Measurements from ENCODE around the gene BCAM.

BCAM gene

DNA sequence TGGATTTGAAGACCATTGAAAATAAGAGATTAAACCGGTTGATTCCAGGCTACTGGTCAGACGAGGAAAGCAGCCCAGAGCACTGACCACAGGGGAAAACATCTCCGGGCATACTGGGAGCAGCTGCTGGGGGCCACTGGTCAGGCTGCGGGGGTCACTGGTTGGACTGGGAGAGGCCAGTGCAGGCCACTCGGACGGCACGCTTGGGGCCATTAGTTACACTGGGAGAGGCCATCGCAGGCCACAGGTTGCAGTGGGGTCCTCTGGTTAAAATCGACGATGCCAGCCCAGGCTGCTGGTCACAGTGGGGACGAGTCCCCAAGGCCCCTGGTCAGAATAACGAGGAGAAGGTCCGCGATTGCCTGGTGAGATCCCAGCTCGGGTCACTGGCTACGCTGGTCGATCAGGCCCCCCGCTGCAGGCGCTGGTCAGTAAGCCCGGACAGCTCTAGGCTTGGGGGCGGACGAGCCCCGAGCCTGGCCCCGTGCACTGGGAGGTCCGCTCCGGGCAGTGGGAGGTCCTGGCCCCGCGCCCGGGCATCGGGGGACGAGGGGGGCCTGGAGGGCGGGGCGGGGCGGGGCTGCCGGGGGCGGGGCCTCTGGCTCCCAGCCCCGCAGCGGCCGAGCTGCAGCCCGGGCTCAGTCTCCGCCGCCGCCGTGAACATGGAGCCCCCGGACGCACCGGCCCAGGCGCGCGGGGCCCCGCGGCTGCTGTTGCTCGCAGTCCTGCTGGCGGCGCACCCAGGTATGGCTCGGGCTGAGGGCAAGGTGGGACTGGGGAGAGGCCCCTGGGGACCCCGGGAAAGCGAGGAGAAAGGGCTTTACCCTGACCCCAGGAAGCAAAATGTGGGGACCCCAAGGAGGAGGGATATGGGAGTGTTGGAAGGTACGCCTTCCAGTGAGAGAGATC lies at the start of gene BCAM:
Gene BCAM, plus strand, starts transcription at position 641 of the 909 bp plus-strand sequence. Its CDS starts 22 bp downstream, at position 663.
- TF ChIP-seq, protein P1, sequence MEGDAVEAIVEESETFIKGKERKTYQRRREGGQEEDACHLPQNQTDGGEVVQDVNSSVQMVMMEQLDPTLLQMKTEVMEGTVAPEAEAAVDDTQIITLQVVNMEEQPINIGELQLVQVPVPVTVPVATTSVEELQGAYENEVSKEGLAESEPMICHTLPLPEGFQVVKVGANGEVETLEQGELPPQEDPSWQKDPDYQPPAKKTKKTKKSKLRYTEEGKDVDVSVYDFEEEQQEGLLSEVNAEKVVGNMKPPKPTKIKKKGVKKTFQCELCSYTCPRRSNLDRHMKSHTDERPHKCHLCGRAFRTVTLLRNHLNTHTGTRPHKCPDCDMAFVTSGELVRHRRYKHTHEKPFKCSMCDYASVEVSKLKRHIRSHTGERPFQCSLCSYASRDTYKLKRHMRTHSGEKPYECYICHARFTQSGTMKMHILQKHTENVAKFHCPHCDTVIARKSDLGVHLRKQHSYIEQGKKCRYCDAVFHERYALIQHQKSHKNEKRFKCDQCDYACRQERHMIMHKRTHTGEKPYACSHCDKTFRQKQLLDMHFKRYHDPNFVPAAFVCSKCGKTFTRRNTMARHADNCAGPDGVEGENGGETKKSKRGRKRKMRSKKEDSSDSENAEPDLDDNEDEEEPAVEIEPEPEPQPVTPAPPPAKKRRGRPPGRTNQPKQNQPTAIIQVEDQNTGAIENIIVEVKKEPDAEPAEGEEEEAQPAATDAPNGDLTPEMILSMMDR (IDR thresholded peaks at IDR 0.05; ENCODE audit: low read depth, low read length, missing control alignments): no peak
- peak within 1 kb of the TSS; percentile 50 for H3K4me3 ChIP-seq (replicated peaks; ENCODE audit: low read depth, low read length)
- DNase-seq (ENCODE audit: extremely low read depth, low read depth): no peak

DNA sequence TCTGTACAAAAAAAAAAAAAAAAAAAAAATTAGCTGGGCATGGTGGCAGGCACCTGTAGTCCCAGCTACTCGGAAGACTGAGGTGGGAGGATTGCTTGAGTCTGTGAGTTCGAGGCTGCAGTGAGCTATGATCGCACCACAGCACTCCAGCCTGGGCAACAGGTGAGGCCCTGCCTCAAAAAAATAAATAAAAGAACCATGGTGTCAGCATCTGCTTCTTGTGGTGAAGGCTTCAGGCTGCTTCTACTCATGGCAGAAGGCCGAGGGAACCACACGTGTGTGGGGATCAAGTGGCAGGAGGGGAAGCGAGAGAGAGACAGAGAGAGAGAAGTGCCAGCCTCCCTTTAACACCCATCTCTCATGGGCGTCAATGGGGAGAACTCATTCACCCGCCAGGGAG lies 46.9 kb upstream of the BCAM start:
- TF ChIP-seq, protein P1 (IDR thresholded peaks at IDR 0.05; ENCODE audit: low read depth, low read length, missing control alignments): no peak
- no peak for DNase-seq (ENCODE audit: extremely low read depth, low read depth)
- H3K4me3 ChIP-seq (replicated peaks; ENCODE audit: low read depth, low read length): no peak overlapping the region

DNA sequence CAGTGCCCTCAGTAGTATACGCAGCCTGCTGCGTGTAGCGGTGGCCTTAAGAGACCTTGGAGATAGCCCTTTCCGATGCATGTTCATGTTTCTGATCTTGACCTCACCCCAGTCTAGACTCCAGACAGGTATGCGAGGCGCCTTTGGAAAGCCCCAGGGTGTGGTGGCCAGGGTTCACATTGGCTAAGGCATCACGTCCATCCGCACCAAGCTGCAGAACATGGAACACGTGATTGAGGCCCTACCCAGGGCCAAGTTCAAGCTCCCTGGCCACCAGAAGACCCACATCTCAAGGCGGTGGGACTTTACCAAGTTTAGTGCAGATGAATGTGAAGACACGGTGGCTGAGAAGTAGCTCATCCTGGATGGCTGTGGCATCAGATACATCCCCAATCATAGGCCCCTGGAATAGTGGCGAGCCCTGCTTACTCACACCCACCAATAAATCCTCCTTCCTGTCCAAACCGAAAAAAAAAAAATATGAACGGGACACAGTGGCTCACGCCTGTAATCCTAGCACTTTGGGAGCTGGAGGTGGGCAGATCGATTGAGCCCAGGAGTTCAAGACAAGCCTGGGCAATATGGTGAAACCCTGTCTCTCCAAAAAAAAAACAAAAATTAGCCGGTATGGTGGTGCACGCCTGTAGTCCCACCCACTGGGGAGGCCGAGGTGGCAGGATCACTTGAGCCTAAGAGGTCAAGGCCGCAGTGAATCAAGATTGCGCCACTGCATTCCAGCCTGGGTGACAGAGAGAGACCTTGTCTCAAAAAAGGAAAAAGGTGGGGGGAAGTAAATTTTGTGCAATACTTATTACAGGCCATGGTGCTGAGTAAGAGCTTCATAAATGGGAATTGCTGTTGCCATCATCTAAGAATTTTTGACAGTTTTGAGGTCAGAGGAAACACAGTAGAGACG lies 43.6 kb upstream of the BCAM start:
- TF ChIP-seq, protein P1 (IDR thresholded peaks at IDR 0.05; ENCODE audit: low read depth, low read length, missing control alignments): no peak
- H3K4me3 ChIP-seq (replicated peaks; ENCODE audit: low read depth, low read length): no peak overlapping the region
- no peak for DNase-seq (ENCODE audit: extremely low read depth, low read depth)

DNA sequence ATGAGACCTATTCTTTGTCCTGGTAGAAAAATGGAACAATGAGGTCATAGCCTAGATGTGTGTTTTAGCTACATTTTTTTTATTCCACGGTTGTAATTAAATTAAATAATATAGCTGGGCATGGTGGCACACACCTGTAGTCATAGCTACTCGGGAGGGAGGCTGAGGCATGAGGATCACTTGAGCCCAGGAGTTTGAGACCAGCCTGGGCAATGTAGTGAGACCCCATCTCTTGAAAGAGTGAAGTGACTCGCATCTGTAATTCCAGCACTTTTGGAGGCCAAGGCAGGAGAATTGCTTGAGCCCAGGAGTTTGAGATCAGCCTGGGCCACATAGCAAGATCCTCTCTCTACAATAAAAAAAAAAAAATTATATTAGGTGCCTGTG lies 43.0 kb upstream of the BCAM start:
- H3K4me3 ChIP-seq (replicated peaks; ENCODE audit: low read depth, low read length): no peak overlapping the region

GRCh38 chr19:44767295-44768180 lies 41.4 kb upstream of the BCAM start:
- TF ChIP-seq, protein P1 (IDR thresholded peaks at IDR 0.05; ENCODE audit: low read depth, low read length, missing control alignments): no peak
- DNase-seq (ENCODE audit: extremely low read depth, low read depth): no peak
- H3K4me3 ChIP-seq (replicated peaks; ENCODE audit: low read depth, low read length): no peak overlapping the region

More for the DNA sequence above, 43.0 kb upstream of the BCAM start:
- DNase-seq (ENCODE audit: extremely low read depth, low read depth): no peak
- TF ChIP-seq, protein P1 (IDR thresholded peaks at IDR 0.05; ENCODE audit: low read depth, low read length, missing control alignments): no peak
